GM21367 (cell line): ENCODE measurements around the gene DSG3.

Experiments
- ATAC-seq: cut with Tn5 transposase; IDR thresholded peaks from one replicate; pipeline ENCODE4 v1.9.1; 2021; ENCODE audit not compliant: unreplicated experiment

Gene DSG3

DNA sequence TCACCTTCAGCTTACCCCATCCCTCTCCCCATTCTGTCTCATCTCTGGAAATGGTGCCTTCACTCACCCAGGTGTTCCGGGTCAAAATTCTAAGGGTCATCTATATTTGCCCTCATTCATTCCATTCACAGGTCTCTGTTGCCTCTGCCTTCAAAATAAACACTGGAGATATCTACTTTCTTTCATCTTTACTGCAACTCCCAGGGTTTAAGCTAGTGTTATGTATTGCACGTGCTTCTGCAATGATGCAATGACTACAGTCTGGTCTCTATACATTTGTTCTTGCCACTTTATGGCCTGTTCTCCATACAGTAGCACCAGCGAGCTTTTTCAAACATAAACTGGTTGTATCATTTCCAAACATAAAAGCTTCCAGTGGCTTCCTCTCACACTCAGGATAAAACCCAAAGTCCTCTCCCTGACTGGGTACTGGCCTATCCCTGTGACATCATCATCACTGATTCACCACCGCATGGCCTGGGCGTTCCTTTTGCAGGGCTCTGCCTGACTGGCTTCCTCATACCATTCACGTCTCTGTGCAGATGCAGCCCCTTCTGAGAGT lies 64.7 kb downstream of the DSG3 start:
- no peak for ATAC-seq

DNA sequence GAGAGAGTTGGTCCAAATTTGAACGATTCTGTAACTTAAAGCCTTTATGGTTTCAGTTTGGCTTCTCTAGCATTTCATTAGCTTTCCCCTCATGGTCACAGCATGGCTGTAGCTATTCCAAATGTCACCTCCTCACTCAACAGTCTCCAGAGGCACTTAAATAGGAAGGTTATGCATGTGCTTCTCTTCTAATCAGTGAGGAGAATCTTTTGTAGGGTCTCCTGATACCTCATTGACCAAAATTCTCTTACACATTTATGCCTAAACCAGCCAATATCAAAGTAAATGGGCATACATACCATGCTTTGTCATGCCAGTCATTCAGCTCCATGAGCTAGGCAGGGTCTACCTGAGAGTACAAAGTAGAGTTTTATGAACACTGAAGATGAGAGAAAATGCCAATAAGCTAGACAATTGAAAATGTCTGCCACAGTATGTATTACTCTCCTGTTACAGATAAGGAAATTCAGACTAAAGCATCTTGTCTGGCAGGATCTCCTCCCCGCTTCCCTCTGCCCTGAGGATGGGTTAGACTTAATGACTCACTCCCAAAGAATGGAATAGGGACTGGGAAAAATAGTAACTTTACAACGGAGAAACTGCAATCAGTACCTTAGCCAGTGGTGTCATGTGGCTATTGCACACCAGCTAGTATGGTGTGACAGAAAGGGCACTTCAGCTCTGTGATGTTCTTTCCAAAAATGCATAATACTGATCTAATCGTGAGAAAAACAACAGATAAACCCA lies 65.8 kb downstream of the DSG3 start:
- ATAC-seq = no peak

DNA sequence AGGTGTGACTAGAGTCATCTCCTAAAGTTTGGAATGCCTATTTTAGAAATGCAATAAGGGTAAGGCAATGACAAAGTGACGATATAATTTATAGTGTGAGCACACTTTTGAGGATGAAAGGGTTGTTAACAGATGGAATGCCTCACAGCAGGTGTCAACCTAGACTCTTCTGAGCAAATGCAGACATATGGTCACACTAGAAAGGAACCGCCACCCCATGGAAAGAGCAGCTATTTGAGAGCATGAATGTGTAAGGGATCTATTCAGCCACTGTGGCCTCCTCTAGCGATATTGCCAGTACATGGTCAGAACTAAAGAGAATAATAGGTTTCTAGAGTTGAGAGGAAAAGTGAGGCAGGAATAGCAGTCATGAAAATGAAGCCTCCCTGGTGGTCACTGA lies 68.9 kb downstream of the DSG3 start:
- no peak for ATAC-seq

DNA sequence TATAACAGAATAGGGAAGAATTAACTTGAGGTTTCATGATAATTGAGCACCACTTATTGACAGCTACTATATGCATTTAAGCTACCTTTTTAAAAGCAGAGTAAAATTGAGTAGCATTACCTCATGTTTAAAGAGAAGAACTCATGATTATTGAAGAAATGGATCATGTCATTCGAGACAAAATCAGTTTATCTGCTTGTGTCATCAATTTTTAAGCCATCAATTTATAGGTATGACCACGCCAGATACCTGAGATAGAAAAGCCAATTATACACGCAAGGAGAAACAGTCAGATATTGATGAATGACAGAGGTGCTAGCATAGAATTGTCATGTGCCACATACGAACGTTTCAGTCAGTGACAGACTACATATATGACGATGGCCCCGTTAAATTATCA lies 78.8 kb downstream of the DSG3 start:
- ATAC-seq = no peak
